ENCODE measurements around the gene OR6K3. TPM values are rescaled to one million over a fixed set of nuclear protein-coding genes. Genes with fewer than 3 reads are reported as not detected.

Gene OR6K3
- total RNA-seq, 1 donor from 2014 or later = not detected

DNA sequence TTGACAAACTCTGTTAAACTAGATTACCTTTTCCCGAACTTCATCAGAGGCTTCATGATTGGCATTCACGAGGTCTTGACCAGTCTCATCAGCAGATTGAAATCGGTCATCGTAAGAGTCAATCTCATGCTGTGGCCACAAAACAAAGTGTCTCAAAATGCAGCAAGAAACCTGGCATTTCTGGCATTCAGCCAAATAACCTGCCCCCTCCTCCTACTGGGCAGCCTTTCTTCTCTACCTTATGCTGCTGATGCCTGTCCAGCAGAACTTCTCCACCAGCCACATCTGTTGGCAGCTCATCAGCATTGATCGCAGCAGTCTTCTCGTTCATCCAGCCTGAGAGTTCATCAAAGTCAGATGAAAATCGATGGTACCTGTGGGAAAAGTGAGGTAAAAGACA is 46.2 kb downstream of the OR6K3 start:
- Histone ChIP-seq H3K36me3 (ENCODE audit: control insufficient read depth, insufficient read depth, low read length) (no peaks in the 10 kb centered on the region), H3K27me3 (ENCODE audit: control insufficient read depth, insufficient read depth, low read length) (no peaks in the 10 kb centered on the region), H3K4me3 (ENCODE audit: low read depth, low read length) (no peak overlapping the region)
- no peak for DNase-seq (ENCODE audit: low read depth)
- no peak for TF ChIP-seq CTCF (IDR thresholded peaks at IDR 0.05; ENCODE audit: insufficient read depth, low read length, poor library complexity, severe bottlenecking)

Other genes starting within 250 kb of the OR6K3 start
- gene OR10R2, start 248.5 kb downstream of the OR6K3 start, total RNA-seq = not detected in 2 replicates
- not detected in 2 replicates for gene OR6Y1, start 166.3 kb downstream of the OR6K3 start, total RNA-seq
- not detected in 2 replicates for gene OR6P1, start 150.1 kb downstream of the OR6K3 start, total RNA-seq
- not detected in 2 replicates for gene OR10X1, start 140.8 kb downstream of the OR6K3 start, total RNA-seq
- not detected in 2 replicates for gene OR10Z1, start 115.5 kb downstream of the OR6K3 start, total RNA-seq
- gene SPTA1, start 34.0 kb downstream of the OR6K3 start, total RNA-seq = not detected in 2 replicates
- gene OR6K2, start 20.1 kb downstream of the OR6K3 start, total RNA-seq = not detected in 2 replicates
- not detected in 2 replicates for gene OR6K6, start 34.0 kb upstream of the OR6K3 start, total RNA-seq
- gene OR6N1, start 51.5 kb upstream of the OR6K3 start, total RNA-seq = not detected in 2 replicates
- gene OR6N2, start 60.5 kb upstream of the OR6K3 start, total RNA-seq = not detected in 2 replicates
- not detected in 2 replicates for gene MNDA, start 110.6 kb upstream of the OR6K3 start, total RNA-seq
- not detected in 2 replicates for gene PYHIN1, start 210.8 kb upstream of the OR6K3 start, total RNA-seq